Trophoblast cell (in vitro differentiated cells and primary cell): ENCODE results near the gene LYPD6B.
A peak's percentile ranks its signal among the peaks of the same experiment; 100 is the strongest.

ENCODE experiments used
- DNase-seq, 2 donors: peaks; one replicate each; pipeline ENCODE4 v3.0.0-alpha.2; 2016
- H2AFZ ChIP-seq: 2 replicates; pipeline ENCODE4 v1.6.1; 2013; ENCODE audit warnings: low read length, moderate library complexity, mild to moderate bottlenecking; ENCODE audit not compliant: insufficient read depth, poor library complexity
- H2AK5ac ChIP-seq: 2 replicates; pipeline ENCODE4 v1.6.1; 2013; ENCODE audit warnings: mild to moderate bottlenecking, low read length
- H2BK120ac ChIP-seq: 2 replicates; pipeline ENCODE4 v1.6.1; 2013; ENCODE audit warnings: low read length, mild to moderate bottlenecking, moderate library complexity; ENCODE audit not compliant: insufficient read depth, poor library complexity
- H2BK12ac ChIP-seq: 2 replicates; pipeline ENCODE4 v1.6.1; 2013; ENCODE audit warnings: mild to moderate bottlenecking, low read length, moderate library complexity
- H2BK5ac ChIP-seq: 2 replicates; pipeline ENCODE4 v1.6.1; 2013; ENCODE audit warnings: low read length, low read depth, moderate library complexity, mild to moderate bottlenecking; ENCODE audit not compliant: poor library complexity
- H3K14ac ChIP-seq: 2 replicates; pipeline ENCODE4 v1.6.1; 2013; ENCODE audit warnings: mild to moderate bottlenecking, low read length
- H3K18ac ChIP-seq: 2 replicates; pipeline ENCODE4 v1.6.1; 2013; ENCODE audit warnings: mild to moderate bottlenecking, low read length
- H3K23ac ChIP-seq: 2 replicates; pipeline ENCODE4 v1.6.1; 2013; ENCODE audit warnings: low read length
- H3K27ac ChIP-seq: 2 replicates; pipeline ENCODE4 v1.5.1; 2013; ENCODE audit warnings: low read depth, mild to moderate bottlenecking, inconsistent platforms, low read length, moderate library complexity
- H3K27me3 ChIP-seq: 2 replicates; pipeline ENCODE4 v1.6.1; 2013; ENCODE audit warnings: inconsistent platforms, mild to moderate bottlenecking, low read length, moderate library complexity; ENCODE audit not compliant: insufficient read depth
- H3K36me3 ChIP-seq, 2 experiments: 1 replicate in 1 of 2; 2 replicates in 1 of 2; pipeline ENCODE4 v1.6.1; 2013; ENCODE audit warnings: low read length in 2 of 2, mild to moderate bottlenecking in 2 of 2, moderate library complexity in 1 of 2; ENCODE audit not compliant: insufficient read depth in 2 of 2, control insufficient read depth in 1 of 2
- H3K4ac ChIP-seq: 2 replicates; pipeline ENCODE4 v1.6.1; 2013; ENCODE audit warnings: low read depth, mild to moderate bottlenecking, low read length, moderate library complexity
- H3K4me1 ChIP-seq, 2 experiments: 1 replicate in 1 of 2; 2 replicates in 1 of 2; pipeline ENCODE4 v1.6.1; 2013; ENCODE audit warnings: low read length in 2 of 2, mild to moderate bottlenecking in 2 of 2, moderate library complexity in 1 of 2; ENCODE audit not compliant: insufficient read depth in 2 of 2, control insufficient read depth in 1 of 2
- H3K4me2 ChIP-seq: 2 replicates; pipeline ENCODE4 v1.6.1; 2013; ENCODE audit warnings: inconsistent platforms, mild to moderate bottlenecking, low read length, moderate library complexity
- H3K4me3 ChIP-seq: 2 replicates; pipeline ENCODE4 v1.5.1; 2013; ENCODE audit warnings: mild to moderate bottlenecking, low read depth, low read length, inconsistent platforms
- H3K79me1 ChIP-seq: one replicate; pipeline ENCODE4 v1.6.1; 2013; ENCODE audit warnings: low read length
- H3K79me2 ChIP-seq: 2 replicates; pipeline ENCODE4 v1.6.1; 2013; ENCODE audit warnings: low read length, mild to moderate bottlenecking; ENCODE audit not compliant: control insufficient read depth, insufficient read depth, poor library complexity
- H3K9ac ChIP-seq: 2 replicates; pipeline ENCODE4 v1.6.1; 2013; ENCODE audit warnings: mild to moderate bottlenecking, low read length
- H3K9me3 ChIP-seq: 2 replicates; pipeline ENCODE4 v1.6.1; 2013; ENCODE audit warnings: low read depth, mild to moderate bottlenecking, control low read depth, inconsistent platforms, low read length; ENCODE audit not compliant: insufficient read depth
- H4K12ac ChIP-seq: 2 replicates; pipeline ENCODE4 v1.6.1; 2013; ENCODE audit warnings: low read depth, mild to moderate bottlenecking, low read length, moderate library complexity
- H4K8ac ChIP-seq: 2 replicates; pipeline ENCODE4 v1.6.1; 2013; ENCODE audit warnings: low read depth, mild to moderate bottlenecking, low read length, moderate library complexity
- H4K91ac ChIP-seq: one replicate; pipeline ENCODE4 v1.6.1; 2013; ENCODE audit warnings: low read depth, mild to moderate bottlenecking, low read length, moderate library complexity
- WGBS: extraction: QIAGEN DNeasy Blood & Tissue Kit; methylation state at CpG from one replicate; pipeline ENCODE4 v1.1.7; 2013; ENCODE audit warnings: missing lambda C conversion rate; ENCODE audit not compliant: insufficient read length, insufficient coverage; ENCODE audit errors: extremely low coverage; 5-methylcytosine and 5-hydroxymethylcytosine counted together

Gene LYPD6B

GRCh38 chr2:149125031-149125725, 86.7 kb downstream of the LYPD6B start:
- no CpG with 5 or more reads among the region's 6 CpGs for WGBS
- H2BK5ac ChIP-seq, result no peak overlapping the region
- no peak overlapping the region for H2BK120ac ChIP-seq
- H3K79me1 ChIP-seq, result peaks cover 2% of the 10 kb centered on the region
- no peak overlapping the region for H4K12ac ChIP-seq
- no peak overlapping the region for H4K91ac ChIP-seq
- no peak overlapping the region for H3K27ac ChIP-seq
- no peaks in the 10 kb centered on the region for H3K27me3 ChIP-seq
- H3K9ac ChIP-seq, result no peak overlapping the region
- no peak overlapping the region for H3K18ac ChIP-seq
- no peak overlapping the region for H3K4ac ChIP-seq
- peak overlapping the region; percentile 4 for H4K8ac ChIP-seq
- H3K4me3 ChIP-seq, result no peak overlapping the region
- H3K36me3 ChIP-seq, result peaks cover 2 to 5% of the 10 kb centered on the region in 2 experiments
- H2AFZ ChIP-seq, result no peak overlapping the region
- no peak overlapping the region for H3K14ac ChIP-seq
- H3K79me2 ChIP-seq, result no peaks in the 10 kb centered on the region
- H3K4me2 ChIP-seq, result no peak overlapping the region
- no peak overlapping the region for H3K23ac ChIP-seq
- H3K4me1 ChIP-seq, result peaks cover 2 to 13% of the 10 kb centered on the region in 2 experiments
- no peaks in the 10 kb centered on the region for H3K9me3 ChIP-seq
- no peak overlapping the region for H2BK12ac ChIP-seq
- H2AK5ac ChIP-seq, result no peak overlapping the region
- no peak for DNase-seq

- H3K18ac ChIP-seq, result no peak overlapping the region
- no peak overlapping the region for H2BK120ac ChIP-seq
- H3K4me2 ChIP-seq, result no peak overlapping the region
- no CpG with 5 or more reads among the region's 2 CpGs for WGBS
- no peak overlapping the region for H2AK5ac ChIP-seq
- H3K79me2 ChIP-seq, result no peaks in the 10 kb centered on the region
- peaks cover 0 to 2% of the 10 kb centered on the region in 2 experiments for H3K36me3 ChIP-seq
- no peaks in the 10 kb centered on the region for H3K27me3 ChIP-seq
- no peak overlapping the region for H4K91ac ChIP-seq
- H3K23ac ChIP-seq, result no peak overlapping the region
- no peak overlapping the region for H3K14ac ChIP-seq
- H4K12ac ChIP-seq, result no peak overlapping the region
- H3K9ac ChIP-seq, result no peak overlapping the region
- H3K27ac ChIP-seq, result no peak overlapping the region
- H3K4ac ChIP-seq, result no peak overlapping the region
- no peak overlapping the region for H3K4me3 ChIP-seq
- no peak overlapping the region for H2BK5ac ChIP-seq
- no peak overlapping the region for H2AFZ ChIP-seq
- H3K79me1 ChIP-seq, result peaks cover under 1% of the 10 kb centered on the region
- no peak overlapping the region for H4K8ac ChIP-seq
- peaks cover 0 to 2% of the 10 kb centered on the region in 2 experiments for H3K4me1 ChIP-seq
- no peak overlapping the region for H2BK12ac ChIP-seq
- no peaks in the 10 kb centered on the region for H3K9me3 ChIP-seq
- DNase-seq, result no peak
Observed at GRCh38 chr2:149129433-149129832, 90.9 kb downstream of the LYPD6B start.

DNA sequence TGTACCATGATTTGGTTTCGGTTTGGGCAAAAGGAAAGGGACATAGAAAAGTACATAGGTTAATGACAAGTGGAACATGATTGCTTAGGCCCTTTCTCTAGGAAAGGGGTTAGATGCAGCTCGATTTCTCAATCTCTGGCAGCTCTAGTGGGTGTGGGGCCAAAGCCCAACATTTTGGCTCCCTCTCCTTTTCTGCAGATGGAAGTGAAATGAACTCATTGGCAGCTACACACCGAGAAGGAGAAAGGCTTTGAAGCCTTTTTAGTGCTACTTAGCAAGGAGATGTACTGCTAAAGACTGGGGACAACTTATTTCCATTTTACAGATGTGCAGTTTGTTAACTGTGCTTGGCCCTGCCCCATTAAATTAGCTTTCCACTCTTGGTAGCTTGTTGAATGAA, 93.8 kb downstream of the LYPD6B start:
- Histone ChIP-seq H3K4me1 (peaks cover 0 to 4% of the 10 kb centered on the region in 2 experiments), H3K79me2 (no peaks in the 10 kb centered on the region), H3K18ac (no peak overlapping the region), H3K36me3 (peaks cover 0 to 2% of the 10 kb centered on the region in 2 experiments), H3K9ac (no peak overlapping the region), H2BK120ac (no peak overlapping the region), H4K8ac (no peak overlapping the region), H3K9me3 (no peaks in the 10 kb centered on the region), H3K4ac (no peak overlapping the region), H4K91ac (no peak overlapping the region), H2BK5ac (no peak overlapping the region), H4K12ac (no peak overlapping the region), H3K4me3 (no peak overlapping the region), H3K14ac (no peak overlapping the region), H2BK12ac (no peak overlapping the region), H3K27me3 (no peaks in the 10 kb centered on the region), H2AK5ac (no peak overlapping the region), H3K27ac (no peak overlapping the region), H3K23ac (no peak overlapping the region), H3K4me2 (no peak overlapping the region), H2AFZ (no peak overlapping the region), H3K79me1 (peaks cover 2% of the 10 kb centered on the region)
- no CpG with 5 or more reads among the region's 3 CpGs for WGBS
- DNase-seq, result no peak

DNA sequence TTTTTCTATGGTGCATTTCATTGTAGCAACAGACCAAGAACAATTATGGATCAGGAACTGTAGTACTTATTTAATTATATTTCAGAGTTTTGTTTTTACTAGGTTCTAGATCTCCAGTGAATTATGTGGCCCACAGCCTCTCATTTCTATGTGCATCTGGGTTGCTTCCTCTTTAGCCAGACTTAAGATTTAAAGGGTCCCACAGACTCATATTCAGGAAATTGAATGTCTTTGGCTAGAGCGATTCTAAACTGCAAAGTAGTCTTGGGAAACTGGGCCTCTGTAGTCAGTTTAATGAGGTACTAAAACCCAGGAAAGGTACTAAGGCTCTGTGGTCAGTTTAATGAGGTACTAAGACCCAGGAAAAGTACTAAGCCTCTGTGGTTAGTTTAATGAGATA, 94.4 kb downstream of the LYPD6B start:
- WGBS, result no CpG with 5 or more reads among the region's 1 CpG
- Histone ChIP-seq H3K79me2 (no peaks in the 10 kb centered on the region), H3K9me3 (no peaks in the 10 kb centered on the region), H3K18ac (no peak overlapping the region), H2BK12ac (no peak overlapping the region), H2BK120ac (no peak overlapping the region), H3K27ac (no peak overlapping the region), H3K79me1 (peaks cover 2% of the 10 kb centered on the region), H4K8ac (no peak overlapping the region), H3K4ac (no peak overlapping the region), H2AK5ac (no peak overlapping the region), H3K36me3 (peaks cover 0 to 2% of the 10 kb centered on the region in 2 experiments), H2AFZ (no peak overlapping the region), H3K4me1 (peaks cover 0 to 4% of the 10 kb centered on the region in 2 experiments), H4K12ac (no peak overlapping the region), H3K27me3 (no peaks in the 10 kb centered on the region), H4K91ac (no peak overlapping the region), H3K4me2 (no peak overlapping the region), H3K14ac (no peak overlapping the region), H2BK5ac (no peak overlapping the region), H3K23ac (no peak overlapping the region), H3K9ac (no peak overlapping the region), H3K4me3 (no peak overlapping the region)
- DNase-seq, result no peak
